ENCODE measurements around the gene GATA5.

Gene GATA5

DNA sequence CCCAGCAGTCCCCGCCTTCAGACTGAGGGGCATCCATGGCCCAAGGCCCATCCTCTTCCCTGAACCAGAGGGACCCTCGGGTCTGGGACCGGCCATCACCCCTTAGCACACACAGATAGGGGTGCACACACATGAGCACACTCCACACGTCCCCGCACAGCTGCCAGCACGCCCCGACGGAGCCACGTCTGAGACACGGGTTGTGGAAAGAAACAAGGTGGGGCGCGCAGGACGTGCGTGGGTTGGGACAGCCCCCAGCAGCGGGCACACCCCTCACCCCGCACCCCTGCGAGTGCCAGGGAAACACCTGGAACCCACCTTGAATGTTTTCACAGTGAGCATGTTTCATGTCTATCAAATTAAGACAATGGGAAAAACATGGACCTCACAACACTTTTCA is 6.4 kb downstream of the GATA5 start:
- DNase-seq, result no peak

DNA sequence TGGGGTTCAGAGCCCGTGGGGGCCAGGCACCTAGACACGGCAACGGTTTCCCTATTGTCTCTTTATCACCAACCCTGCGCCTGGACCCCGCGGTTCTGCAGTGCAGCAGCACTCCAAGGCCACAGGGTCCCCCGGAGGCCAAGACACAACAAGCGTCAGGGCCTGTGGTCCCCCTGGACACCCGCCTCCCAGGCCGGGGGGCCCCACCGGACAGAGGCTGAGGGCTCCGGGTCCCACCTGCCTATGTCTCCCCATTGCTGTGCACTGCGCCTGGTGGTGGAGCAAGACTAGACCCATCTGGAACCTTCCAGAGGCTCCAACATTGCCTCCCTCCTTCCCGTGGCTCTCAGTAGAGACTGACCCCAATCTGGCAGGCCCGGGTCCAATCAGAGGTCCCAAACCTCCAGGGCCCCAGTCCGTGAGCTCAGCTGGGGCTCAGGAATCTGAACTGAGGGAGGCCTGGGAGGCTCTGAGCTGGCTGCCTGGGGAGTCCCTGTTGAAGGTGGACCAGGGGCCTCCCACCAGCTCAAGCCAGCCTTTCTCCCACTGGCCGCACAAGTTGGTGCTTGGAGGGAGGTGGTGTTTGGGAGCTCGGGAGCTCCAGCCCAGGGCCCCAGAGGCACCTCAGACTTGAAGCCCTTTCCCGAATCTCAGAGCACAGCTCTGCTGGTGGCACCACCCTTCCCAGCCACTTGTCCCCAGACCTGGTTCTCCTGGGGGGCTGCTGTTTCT is 8.8 kb downstream of the GATA5 start:
- DNase-seq, result no peak

DNA sequence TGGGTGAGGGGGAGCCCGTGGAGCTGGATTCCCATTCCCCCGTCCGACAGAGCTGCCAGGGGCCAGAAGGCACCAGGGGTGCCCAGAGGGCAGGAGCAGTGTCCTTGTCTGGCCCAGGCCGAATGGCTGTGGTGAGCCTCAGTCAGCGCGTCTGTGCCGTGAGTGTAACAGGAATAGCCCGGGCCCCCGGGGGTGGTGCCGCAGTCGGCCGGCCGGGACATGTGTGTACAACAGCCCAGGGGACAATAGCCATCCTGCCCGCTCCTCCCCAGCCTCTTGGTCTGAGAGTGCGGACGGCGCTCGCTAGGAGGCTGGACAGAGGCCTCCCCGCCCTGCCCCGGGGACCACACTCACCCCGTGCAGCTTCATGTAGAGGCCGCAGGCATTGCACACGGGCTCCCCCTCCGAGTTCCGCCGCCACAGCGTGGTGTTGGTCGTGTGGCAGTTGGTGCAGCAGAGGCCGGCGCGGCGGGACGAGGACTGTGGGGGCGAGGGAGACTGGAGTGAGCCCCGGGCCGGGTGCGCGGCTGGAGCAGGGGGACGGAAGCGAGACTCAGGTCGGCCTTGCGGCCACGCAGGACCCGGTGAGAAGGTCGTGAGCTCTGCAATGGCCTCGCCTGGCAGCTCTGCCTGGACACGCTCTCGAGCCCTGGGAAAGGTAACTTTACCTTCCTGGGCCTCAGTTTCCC is 9.6 kb downstream of the GATA5 start:
- no peak for DNase-seq

DNA sequence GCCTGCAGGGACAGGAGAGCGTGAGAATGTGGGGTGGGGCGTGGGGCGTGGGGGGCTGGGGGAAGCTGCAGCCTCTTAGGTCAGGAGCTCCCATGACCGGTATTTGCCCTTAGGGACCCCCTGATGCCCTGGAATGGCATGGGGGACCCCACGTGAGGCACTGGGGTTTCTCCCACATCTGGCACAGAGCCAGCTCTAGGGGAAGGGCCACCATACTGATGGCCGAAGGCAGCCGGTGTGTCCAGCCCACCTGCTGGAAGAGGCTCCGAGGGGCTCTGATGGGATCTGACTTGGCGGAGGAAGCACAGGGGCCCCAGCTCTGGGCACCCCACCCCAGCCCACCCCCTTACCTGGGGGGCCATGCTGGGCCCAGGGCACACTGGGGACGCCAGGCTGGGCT is 10.8 kb downstream of the GATA5 start:
- no peak for DNase-seq

DNA sequence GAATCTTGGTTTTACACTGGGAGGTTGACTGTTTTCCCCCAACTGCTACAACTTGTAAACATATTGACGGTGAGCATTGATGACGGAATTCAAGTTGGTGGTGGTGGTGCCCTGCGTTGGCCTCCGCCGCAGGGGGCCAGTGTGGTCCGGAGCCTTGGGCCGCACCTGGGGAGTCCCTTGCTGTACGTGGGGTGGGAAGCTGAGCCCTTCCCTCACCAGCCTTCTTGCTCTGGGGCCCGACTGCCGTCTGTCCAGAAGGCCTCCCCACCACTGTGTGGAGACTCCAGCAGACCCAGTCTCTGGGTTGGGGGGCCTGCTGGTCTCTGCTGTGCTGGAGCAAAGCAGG is 11.4 kb downstream of the GATA5 start:
- DNase-seq, result no peak

GRCh38 chr20:62463651-62464424 is 12.0 kb downstream of the GATA5 start:
- no peak for DNase-seq

GRCh38 chr20:62462976-62463592 is 12.7 kb downstream of the GATA5 start:
- DNase-seq, result no peak

DNA sequence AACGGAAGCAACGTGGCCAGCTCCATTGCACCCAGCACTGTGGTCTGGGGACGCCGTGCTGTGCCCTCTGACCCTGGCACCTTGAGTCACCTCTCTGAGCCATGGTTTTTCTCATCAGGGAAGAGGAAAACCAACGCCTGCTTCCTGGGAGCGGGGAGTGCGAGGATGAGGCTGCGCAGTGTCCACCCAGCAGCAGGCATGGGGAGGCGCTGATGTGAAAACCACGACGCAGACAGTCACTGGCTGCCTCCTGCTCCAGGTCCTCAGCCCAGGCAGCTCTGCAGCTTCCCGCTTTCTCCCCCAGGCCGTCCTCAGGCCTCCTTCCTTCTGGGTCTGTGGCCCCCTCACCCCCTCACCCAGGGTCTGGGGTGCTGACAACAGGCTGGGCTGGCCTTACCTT is 14.0 kb downstream of the GATA5 start:
- DNase-seq, result no peak

GRCh38 chr20:62461157-62461556 is 14.6 kb downstream of the GATA5 start:
- no peak for DNase-seq

DNA sequence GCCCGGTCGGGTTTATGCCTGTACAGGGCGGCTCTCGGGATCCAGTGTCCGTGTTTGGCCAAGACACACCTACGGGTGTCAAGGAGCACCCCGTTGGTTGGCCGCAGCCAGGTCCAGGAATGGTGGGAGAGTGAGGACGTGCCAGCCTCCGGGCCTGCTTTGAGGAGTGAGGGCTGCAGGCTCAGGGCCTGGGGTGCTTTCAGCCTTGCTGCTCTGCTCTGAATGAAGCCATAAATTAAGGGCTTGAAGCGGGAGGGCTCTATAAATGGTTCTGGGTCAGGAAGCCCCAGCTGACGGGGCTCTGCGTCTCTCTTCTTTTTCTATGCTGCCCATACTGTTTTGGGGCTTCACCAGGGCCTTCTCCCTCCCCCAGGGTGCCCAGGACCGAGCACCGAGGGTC is 15.1 kb downstream of the GATA5 start:
- DNase-seq, result no peak

DNA sequence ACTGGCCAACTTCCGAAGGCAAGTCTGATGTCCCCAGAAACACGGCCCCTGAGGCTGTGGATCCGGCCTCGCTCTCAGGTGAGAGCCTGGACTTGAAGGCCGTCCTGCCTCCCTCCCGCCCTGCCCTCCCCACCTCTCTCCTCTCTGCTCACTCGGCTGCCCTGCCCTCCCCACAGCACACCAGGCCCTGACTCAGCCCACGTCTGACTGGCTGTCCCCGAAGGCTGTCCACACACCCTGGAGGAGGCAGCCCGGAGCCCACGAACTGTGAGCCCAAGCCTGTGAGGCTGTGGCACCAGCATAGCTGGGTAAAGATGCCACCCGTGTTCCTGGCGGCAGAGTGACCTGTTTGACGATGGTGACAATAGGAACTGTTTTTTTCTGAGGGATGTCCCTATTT is 16.3 kb downstream of the GATA5 start:
- no peak for DNase-seq

- DNase-seq, result no peak
These were observed 17.2 kb downstream of the GATA5 start for GRCh38 chr20:62458275-62459251.

DNA sequence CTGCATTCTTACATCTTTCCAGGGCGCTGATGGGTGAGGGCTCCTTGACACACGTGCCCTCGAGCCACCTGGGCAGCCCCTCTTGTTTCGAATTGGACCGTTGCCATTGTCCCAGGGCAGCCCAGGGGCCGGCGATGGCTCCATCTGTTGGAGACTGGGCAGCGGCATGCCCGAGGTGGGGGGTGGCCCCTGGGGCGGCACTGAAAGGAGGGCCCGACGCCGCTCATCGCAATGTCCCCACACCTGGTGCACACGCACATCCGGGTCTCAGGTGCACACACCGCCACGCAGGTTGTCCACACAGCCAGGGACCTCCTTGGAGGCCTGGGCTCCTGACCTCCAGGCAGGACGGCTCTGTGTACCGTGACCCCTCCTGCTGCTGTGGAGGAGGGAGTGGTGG is 18.0 kb downstream of the GATA5 start:
- no peak for DNase-seq

- no peak for DNase-seq
These were observed 18.7 kb downstream of the GATA5 start for GRCh38 chr20:62457098-62457497.

- no peak for DNase-seq
These were observed 19.9 kb downstream of the GATA5 start for GRCh38 chr20:62455929-62456328.

DNA sequence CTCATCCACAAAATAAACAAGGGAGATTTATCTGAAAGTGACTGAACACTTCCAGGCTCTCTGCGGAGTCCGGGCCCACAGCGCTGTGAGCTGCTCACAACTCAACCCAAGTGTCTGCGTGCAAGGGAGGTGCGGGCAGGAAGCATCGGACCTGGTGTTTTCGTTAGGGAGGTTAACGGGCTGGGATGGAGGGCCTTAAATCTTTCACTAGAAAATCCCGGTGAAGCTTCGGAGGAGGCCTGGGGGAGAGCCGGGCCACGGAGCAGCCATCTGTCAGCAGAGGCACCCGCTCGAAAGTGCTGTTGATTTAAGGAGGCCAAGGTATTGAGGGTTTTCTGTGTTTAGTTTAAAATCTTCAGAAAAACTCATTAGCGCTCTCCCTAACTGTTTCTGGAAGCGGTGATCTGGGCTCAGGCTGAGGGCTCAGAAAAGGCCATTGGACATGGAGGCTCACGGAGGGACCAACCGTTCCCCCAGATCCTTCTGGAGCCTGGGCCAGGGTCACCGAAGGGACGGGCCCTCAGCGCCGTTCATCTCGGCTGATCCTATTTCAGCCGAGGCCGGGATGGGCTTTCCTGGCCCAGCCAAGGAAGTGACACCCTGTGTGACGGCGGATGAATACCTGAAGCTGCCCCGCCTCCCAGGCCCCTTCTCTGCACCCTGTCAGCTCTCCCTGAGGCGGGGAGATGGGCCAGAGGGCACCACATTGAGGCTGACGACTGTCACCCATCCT is 20.7 kb downstream of the GATA5 start:
- DNase-seq, result no peak

- no peak for DNase-seq
These were observed 22.5 kb downstream of the GATA5 start for GRCh38 chr20:62453186-62453808.

DNA sequence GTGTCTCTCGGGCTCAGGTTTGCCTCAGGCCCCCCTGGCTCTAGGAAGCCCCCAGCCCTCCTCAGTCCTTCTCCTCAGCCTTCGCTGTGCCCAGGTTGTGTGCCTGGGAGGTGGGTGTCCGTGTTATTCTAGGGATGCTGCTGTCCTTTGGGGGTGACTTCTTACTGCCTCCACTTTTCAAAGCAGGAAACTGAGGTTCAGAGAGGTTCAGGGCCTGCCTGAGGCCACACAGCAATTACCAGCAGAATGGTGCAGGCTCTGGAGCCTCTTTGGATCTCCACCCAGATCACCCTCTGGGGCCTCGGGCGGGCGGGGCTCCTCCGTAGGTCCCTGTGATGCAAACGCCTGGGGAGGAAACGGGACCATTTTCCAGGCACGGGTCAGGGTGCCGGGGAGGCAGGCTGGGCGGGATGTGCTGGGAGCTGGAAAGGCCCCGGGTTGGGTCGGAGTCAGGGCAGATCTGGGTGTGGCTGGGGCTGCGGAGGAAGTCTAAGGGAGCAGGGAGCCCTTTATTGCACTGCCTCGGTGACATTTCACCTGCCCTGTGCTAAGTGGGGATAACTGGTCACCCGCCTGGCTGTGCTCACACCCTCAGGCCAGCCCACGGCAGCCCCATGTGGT is 23.2 kb downstream of the GATA5 start:
- no peak for DNase-seq

DNA sequence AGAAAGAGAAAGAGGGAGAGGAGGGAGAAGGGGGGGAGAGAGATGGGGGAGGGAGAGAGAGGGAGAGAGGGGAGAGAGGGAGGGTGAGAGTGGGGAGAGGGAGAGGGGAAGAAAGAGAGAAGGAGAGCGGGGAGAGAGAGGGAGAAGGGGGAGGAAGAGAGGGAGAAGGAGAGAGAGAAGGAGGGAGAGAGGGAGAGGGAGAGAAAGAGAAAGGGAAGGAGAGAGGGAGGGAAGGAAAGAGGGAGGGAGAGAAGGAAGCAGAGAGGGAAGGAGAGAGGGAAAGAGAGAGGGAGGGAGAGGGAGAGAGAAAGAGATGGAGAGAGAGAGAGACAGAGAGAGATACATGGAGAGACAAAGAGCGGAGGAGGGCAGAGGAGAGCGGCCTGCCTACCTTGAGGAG is 23.8 kb downstream of the GATA5 start:
- DNase-seq, result no peak

GRCh38 chr20:62451156-62451767 is 24.5 kb downstream of the GATA5 start:
- no peak for DNase-seq

Measured in activated T-cell treated with anti-CD3 and anti-CD28 coated beads for 4 hours (primary cell).